Motor neuron (in vitro differentiated cells): ENCODE results near the gene SLC24A4. TPM values are rescaled to one million over a fixed set of nuclear protein-coding genes. Genes with fewer than 3 reads are reported as not detected.

ENCODE experiments used
- ATAC-seq, 8 experiments: fragments of 200-7000 bp; cut with Tn5 transposase; replicated peaks in 6 of 8; 2 replicates each; pipeline ENCODE4 v1.8.0; 2021; ENCODE audit warnings: mild to moderate bottlenecking in 8 of 8, moderate library complexity in 8 of 8
- H3K27ac ChIP-seq, 2 donors: fragments of 250-450 bp; sonication (Bioruptor Pico); 2 replicates each; pipeline ENCODE4 v1.9.0; 2021; ENCODE audit warnings: antibody characterized with exemption in 2 of 2, mild to moderate bottlenecking in 2 of 2, moderate library complexity in 1 of 2
- H3K4me1 ChIP-seq, 2 donors: fragments of 250-450 bp; sonication (Bioruptor Pico); replicated peaks in 1 of 2; 2 replicates each; pipeline ENCODE4 v1.6.1; 2021; ENCODE audit warnings: antibody characterized with exemption in 2 of 2, mild to moderate bottlenecking in 2 of 2, moderate library complexity in 1 of 2
- H3K4me3 ChIP-seq, 5 donors: fragments of 250-450 bp; sonication (Bioruptor Pico); 2 replicates each; pipeline ENCODE4 v1.9.0; 2021; ENCODE audit warnings: antibody characterized with exemption in 5 of 5, mild to moderate bottlenecking in 5 of 5, moderate library complexity in 4 of 5
- WGBS, 10 experiments: fragments of 450-650 bp; shearing (Covaris generic); methylation state at CpG; one replicate each; pipeline ENCODE4 v1.0.0; 2022; 5-methylcytosine and 5-hydroxymethylcytosine counted together
- in situ Hi-C, 9 experiments: fragments of 400-800 bp; cut with MboI; loops; one replicate each; pipeline ENCODE4 v1.15.0; 2021; ENCODE audit warnings: low sequenced_read_pairs in 9 of 9, low pct_unique_long_range_greater_than_20kb in 2 of 9; ENCODE audit not compliant: unreplicated experiment in 9 of 9
- total RNA-seq, 8 experiments: library from RNA; unstranded; fragments of 300-600 nt; gene quantifications; 2 replicates each; pipeline versions ENCODE4 v1.2.3 to v1.2.4, GENCODE V29; 2022

SLC24A4 gene, protein sequence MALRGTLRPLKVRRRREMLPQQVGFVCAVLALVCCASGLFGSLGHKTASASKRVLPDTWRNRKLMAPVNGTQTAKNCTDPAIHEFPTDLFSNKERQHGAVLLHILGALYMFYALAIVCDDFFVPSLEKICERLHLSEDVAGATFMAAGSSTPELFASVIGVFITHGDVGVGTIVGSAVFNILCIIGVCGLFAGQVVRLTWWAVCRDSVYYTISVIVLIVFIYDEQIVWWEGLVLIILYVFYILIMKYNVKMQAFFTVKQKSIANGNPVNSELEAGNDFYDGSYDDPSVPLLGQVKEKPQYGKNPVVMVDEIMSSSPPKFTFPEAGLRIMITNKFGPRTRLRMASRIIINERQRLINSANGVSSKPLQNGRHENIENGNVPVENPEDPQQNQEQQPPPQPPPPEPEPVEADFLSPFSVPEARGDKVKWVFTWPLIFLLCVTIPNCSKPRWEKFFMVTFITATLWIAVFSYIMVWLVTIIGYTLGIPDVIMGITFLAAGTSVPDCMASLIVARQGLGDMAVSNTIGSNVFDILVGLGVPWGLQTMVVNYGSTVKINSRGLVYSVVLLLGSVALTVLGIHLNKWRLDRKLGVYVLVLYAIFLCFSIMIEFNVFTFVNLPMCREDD
- total RNA-seq, result under 1 TPM in 7 of 8 experiments, not detected in 1; under 0.01 to 0.66 (median 0.20) TPM

DNA sequence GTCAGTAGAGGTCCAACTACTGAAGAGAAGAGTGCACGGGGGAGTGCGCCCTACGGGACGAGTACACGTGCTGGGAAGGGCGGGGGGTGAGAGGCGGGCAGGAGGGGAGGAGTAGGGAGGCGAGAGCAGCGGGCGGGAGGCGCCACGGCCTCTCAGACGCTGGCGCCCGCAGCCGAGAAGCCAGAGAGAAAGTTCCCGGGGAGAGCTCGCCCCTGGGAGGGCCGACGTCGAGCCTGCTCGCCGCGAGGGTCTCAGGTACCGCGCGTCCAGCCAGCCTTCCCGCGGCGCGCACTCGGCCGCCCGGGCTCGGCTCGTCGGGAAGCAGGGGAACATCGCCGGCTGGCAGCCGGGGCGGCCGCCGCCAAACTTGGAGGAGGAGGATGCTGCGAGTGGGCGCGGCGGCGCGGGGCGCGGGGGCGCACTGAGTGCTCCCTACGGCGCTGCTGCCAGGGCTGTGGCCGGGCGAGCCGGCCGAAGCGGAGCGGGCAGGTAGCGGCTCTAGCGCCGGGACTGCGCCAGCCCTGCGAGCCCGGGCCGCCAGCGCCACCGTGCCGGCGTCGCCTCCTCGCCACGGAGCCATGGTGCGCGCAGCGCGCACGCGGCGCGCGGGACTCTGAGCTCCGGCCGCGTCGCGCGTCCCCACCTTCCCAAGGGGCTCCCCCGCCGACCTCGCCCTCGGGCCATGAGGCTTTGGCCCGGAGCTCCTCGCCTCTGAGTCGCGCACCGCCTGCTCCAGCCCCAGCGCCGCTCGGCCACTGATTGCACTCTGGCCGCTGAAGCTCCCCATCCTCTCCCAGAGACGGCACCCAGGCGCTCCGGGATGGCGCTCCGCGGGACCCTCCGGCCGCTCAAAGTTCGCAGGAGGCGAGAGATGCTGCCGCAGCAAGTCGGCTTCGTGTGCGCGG is at the start of gene SLC24A4:
TSS of gene SLC24A4 (plus strand) at position 155 of the 905 bp plus-strand sequence. CDS start at position 821, 666 bp downstream.
- 0 to 3% (median 0%) methylated on average over 4 to 16 of the region's 117 CpGs; no CpG with 5 or more reads in 6 of the 10 experiments for WGBS, 10 experiments
- H3K4me3 ChIP-seq, result peak within 1 kb of the TSS; percentile 25 to 42 (median 30)
- H3K27ac ChIP-seq, result no peak within 1 kb of the TSS
- in situ Hi-C loops, result no loop called here
- peaks cover 0 to 3% of the 10 kb centered on the region in 2 donors for H3K4me1 ChIP-seq
- ATAC-seq, result peak; percentile 36 to 82 (median 70)

DNA sequence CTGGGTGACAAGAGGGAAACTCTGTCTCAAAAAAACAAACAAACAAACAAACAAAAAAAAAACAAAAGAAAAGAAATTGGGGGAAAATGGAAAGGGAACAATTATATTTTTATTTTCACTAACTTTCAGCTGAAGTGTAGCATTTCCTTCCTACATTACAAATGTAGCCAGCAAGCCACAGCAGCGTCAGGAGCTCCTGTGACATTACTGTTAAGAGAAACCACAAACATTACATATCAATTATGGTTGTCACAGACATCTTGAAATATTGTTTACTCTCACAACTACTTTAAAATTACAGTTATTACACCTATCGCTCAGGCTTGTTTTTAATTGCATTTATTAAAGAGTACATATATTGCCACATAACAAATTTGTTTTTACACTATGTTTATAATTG is 49.8 kb upstream of the SLC24A4 start:
- ATAC-seq, result no peak
- in situ Hi-C loops, result no loop called here
- no peak overlapping the region for H3K27ac ChIP-seq
- WGBS, 10 experiments, result 24 to 96% (median 74%) methylated on average over 1 to 2 of the region's 2 CpGs
- H3K4me3 ChIP-seq, result no peak overlapping the region
- H3K4me1 ChIP-seq, result peaks cover 6 to 7% of the 10 kb centered on the region in 2 donors

DNA sequence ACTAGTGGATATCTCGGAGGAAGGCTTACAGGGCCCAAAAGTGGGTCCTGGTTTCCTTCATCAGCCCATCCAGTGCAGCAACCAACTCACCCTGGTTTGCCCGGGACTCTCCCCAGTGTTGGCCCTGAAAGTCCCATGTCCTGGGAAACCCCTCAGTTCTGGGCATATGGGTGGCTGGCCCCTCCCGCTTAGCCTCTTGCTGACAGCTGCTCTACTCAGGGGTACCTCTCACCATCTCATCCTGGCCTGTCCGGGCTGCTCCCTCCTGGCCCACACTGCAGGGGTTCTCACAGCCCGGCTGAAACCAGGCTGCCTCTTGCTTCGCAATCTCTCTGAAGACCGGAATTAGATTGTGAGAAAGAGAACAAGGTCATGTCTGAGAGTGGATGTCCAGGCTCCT is 48.9 kb upstream of the SLC24A4 start:
- 40 to 100% (median 54%) methylated on average over 1 to 5 of the region's 7 CpGs; no CpG with 5 or more reads in 6 of the 10 experiments for WGBS, 10 experiments
- no peak for ATAC-seq
- H3K27ac ChIP-seq, result no peak overlapping the region
- in situ Hi-C loops, result no loop called here
- peaks cover 6 to 7% of the 10 kb centered on the region in 2 donors for H3K4me1 ChIP-seq
- H3K4me3 ChIP-seq, result no peak overlapping the region

GRCh38 chr14:92276074-92276473 is 46.9 kb upstream of the SLC24A4 start:
- 13 to 75% (median 51%) methylated on average over 1 to 7 of the region's 7 CpGs; no CpG with 5 or more reads in 2 of the 10 experiments for WGBS, 10 experiments
- H3K4me1 ChIP-seq, result peaks cover 6 to 7% of the 10 kb centered on the region in 2 donors
- H3K27ac ChIP-seq, result no peak overlapping the region
- peak in 5 of 8 experiments; percentile 65 to 85 (median 70) for ATAC-seq
- in situ Hi-C loops, result no loop called here
- H3K4me3 ChIP-seq, result no peak overlapping the region

- H3K4me1 ChIP-seq, result peaks cover 6 to 7% of the 10 kb centered on the region in 2 donors
- in situ Hi-C loops, result no loop called here
- 40 to 100% (median 100%) methylated on average over 1 to 2 of the region's 5 CpGs; no CpG with 5 or more reads in 4 of the 10 experiments for WGBS, 10 experiments
- H3K4me3 ChIP-seq, result no peak overlapping the region
- H3K27ac ChIP-seq, result no peak overlapping the region
- no peak for ATAC-seq
Observed at GRCh38 chr14:92277031-92277430, 45.9 kb upstream of the SLC24A4 start.

- 7 to 100% (median 76%) methylated on average over 1 to 4 of the region's 4 CpGs; no CpG with 5 or more reads in 1 of the 10 experiments for WGBS, 10 experiments
- Histone ChIP-seq H3K27ac (no peak overlapping the region), H3K4me3 (no peak overlapping the region), H3K4me1 (peaks cover 5 to 6% of the 10 kb centered on the region in 2 donors)
- ATAC-seq, result no peak
- in situ Hi-C loops, result no loop called here
Observed at GRCh38 chr14:92280554-92281262, 42.3 kb upstream of the SLC24A4 start.

- Histone ChIP-seq H3K4me1 (no peaks in the 10 kb centered on the region), H3K4me3 (no peak overlapping the region)
- ATAC-seq, result no peak
Observed at GRCh38 chr14:92282669-92283068, 40.3 kb upstream of the SLC24A4 start.

DNA sequence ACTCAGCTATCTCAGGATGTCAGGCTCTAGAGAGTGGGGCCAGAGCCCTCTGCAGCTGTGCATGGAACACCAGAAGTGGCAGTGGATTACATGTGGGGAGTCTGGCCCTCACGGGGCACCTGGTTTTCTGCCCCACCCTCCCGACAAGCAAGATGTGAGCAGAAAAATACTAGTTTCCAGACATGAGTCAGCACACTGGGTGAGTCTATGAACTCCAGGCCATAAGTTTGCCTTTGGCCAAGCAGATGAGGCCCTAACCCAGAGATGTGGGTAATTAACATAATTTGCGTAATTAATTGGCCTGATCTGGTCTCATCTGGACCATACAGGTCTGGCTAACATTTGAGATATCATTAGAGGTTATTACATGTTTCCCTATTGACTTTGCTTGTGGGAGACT is 37.7 kb upstream of the SLC24A4 start:
- in situ Hi-C loops, result no loop called here
- 40 to 60% methylated on average over 1 of the region's 3 CpGs; no CpG with 5 or more reads in 8 of the 10 experiments for WGBS, 10 experiments
- no peak overlapping the region for H3K27ac ChIP-seq
- no peaks in the 10 kb centered on the region for H3K4me1 ChIP-seq
- no peak overlapping the region for H3K4me3 ChIP-seq
- ATAC-seq, result peak in 2 of 8 experiments; percentile 25 to 95

More at GRCh38 chr14:92282669-92283068, 40.3 kb upstream of the SLC24A4 start:
- in situ Hi-C loops, result no loop called here
- WGBS, 10 experiments, result 20 to 100% (median 89%) methylated on average over 1 to 2 of the region's 2 CpGs; no CpG with 5 or more reads in 1 of the 10 experiments
- H3K27ac ChIP-seq, result no peak overlapping the region

- 20 to 80% (median 67%) methylated on average over 1 to 6 of the region's 10 CpGs; no CpG with 5 or more reads in 6 of the 10 experiments for WGBS, 10 experiments
- Histone ChIP-seq H3K4me1 (no peaks in the 10 kb centered on the region), H3K4me3 (no peak overlapping the region), H3K27ac (no peak overlapping the region)
- peak in 1 of 8 experiments; percentile 34 for ATAC-seq
- in situ Hi-C loops, result no loop called here
Observed at GRCh38 chr14:92287987-92288386, 35.0 kb upstream of the SLC24A4 start.

DNA sequence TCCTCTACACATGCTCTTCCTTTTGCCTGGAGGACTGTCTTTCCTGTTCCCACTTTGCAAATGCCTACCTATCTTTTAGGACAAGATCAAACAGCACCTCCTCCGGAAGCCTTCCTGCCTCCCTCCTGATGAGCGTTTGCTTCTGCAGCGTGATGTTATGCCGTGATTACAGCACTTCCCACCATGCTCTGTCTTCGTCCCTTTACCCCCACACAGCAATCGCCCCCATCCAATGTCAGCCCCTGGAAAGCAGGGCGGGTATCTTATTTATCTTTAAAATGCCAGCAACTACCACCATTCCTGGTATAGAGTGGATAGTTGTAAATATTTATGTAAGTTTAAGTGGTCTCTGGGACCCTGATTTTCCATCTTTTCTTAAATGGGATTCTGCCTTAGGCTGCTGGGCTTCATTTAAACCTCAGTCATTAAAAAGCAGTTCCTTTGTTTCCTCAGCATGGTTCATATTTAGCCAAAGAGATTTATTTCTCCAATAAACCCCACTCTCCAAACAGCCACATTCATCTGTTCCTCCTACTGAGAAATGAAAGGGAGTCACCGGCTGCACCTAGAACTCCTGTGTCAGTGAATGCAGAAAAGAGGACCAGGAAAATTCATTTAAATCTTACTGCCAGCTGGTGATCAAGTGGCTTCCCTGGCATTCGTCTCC is 33.8 kb upstream of the SLC24A4 start:
- no peak overlapping the region for H3K27ac ChIP-seq
- no peak overlapping the region for H3K4me3 ChIP-seq
- in situ Hi-C loops, result no loop called here
- WGBS, 10 experiments, result 18 to 62% (median 60%) methylated on average over 1 to 8 of the region's 9 CpGs; no CpG with 5 or more reads in 3 of the 10 experiments
- no peak for ATAC-seq
- H3K4me1 ChIP-seq, result no peaks in the 10 kb centered on the region

GRCh38 chr14:92292673-92293072 is 30.3 kb upstream of the SLC24A4 start:
- H3K4me3 ChIP-seq, result no peak overlapping the region
- peak in 1 of 8 experiments; percentile 49 for ATAC-seq
- H3K4me1 ChIP-seq, result no peaks in the 10 kb centered on the region
- WGBS, 10 experiments, result 0 to 90% (median 66%) methylated on average over 1 to 2 of the region's 2 CpGs
- no peak overlapping the region for H3K27ac ChIP-seq
- in situ Hi-C loops, result no loop called here

DNA sequence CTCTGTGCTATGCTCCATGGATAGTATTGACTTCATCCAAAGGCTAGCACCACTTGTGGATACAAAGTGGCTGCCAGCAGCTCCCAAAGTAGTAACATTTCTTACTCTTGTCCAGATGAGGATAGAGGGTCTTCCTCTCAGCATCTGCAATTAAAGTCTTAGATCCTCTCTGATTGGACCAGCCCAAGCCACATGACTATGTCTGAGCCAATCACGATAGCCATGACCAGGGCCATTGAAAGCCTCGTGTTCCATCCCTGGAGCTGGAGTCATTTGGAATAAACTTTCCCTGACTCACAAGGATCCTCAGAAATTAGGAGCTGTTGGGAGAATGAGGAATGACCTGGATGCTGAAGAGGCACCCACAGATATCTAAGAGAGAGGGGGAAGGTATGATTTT is 28.5 kb upstream of the SLC24A4 start:
- 0 to 86% (median 55%) methylated on average over 1 to 2 of the region's 2 CpGs; no CpG with 5 or more reads in 2 of the 10 experiments for WGBS, 10 experiments
- Histone ChIP-seq H3K4me3 (no peak overlapping the region), H3K4me1 (no peaks in the 10 kb centered on the region), H3K27ac (no peak overlapping the region)
- in situ Hi-C loops, result no loop called here
- ATAC-seq, result no peak
